K562 (cell line): ENCODE results near the gene MCL1. TPM values are rescaled to one million over a fixed set of nuclear protein-coding genes. Genes with fewer than 3 reads are reported as not detected.
A peak's percentile ranks its signal among the peaks of the same experiment; 100 is the strongest.

Source experiments
- ATF6 ChIP-seq: sonication (generic); formaldehyde crosslinking; IDR thresholded peaks from 2 replicates; pipeline ENCODE4 v1.4.0; 2020; ENCODE audit warnings: mild to moderate bottlenecking, missing genetic modification reagents
- E2F6 ChIP-seq, 2 experiments: IDR thresholded peaks; 2 replicates each; pipeline ENCODE4 v1.6.1; 2011; ENCODE audit warnings: borderline replicate concordance in 1 of 2, control low read depth in 1 of 2, low read depth in 1 of 2, low read length in 1 of 2, mild to moderate bottlenecking in 1 of 2, mixed read lengths in 1 of 2, moderate library complexity in 1 of 2; ENCODE audit not compliant: insufficient read depth in 1 of 2, insufficient read length in 1 of 2, poor library complexity in 1 of 2, severe bottlenecking in 1 of 2; ENCODE audit errors: extremely low read depth in 1 of 2
- EWSR1 ChIP-seq: fragments of 450-650 bp; IDR thresholded peaks from 2 replicates; pipeline ENCODE4 v1.6.1; 2018; ENCODE audit warnings: borderline replicate concordance, mild to moderate bottlenecking, low read depth, moderate library complexity; ENCODE audit not compliant: partially characterized antibody
- HMGXB4 ChIP-seq: sonication (generic); formaldehyde crosslinking; IDR thresholded peaks from 2 replicates; pipeline ENCODE4 v1.8.1; 2023; ENCODE audit warnings: mild to moderate bottlenecking, missing genetic modification reagents
- MIER1 ChIP-seq: fragments of 450-650 bp; IDR thresholded peaks from 2 replicates; pipeline ENCODE4 v1.6.1; 2016; ENCODE audit warnings: antibody characterized with exemption, mild to moderate bottlenecking, low read depth
- NFATC3 ChIP-seq: fragments of 450-650 bp; IDR thresholded peaks from 2 replicates; pipeline ENCODE4 v1.6.1; 2017; ENCODE audit warnings: mild to moderate bottlenecking
- NFIX ChIP-seq: fragments of 250-450 bp; sonication (Bioruptor Pico); IDR thresholded peaks from 2 replicates; pipeline ENCODE4 v1.4.0; 2020; ENCODE audit warnings: low read depth, mild to moderate bottlenecking, moderate library complexity
- RBFOX2 ChIP-seq: fragments of 200-400 bp; formaldehyde crosslinking; IDR thresholded peaks from 2 replicates; pipeline ENCODE4 v1.6.1; 2017; ENCODE audit warnings: low read depth, mild to moderate bottlenecking, low read length, moderate library complexity
- U2AF2 ChIP-seq: fragments of 200-400 bp; formaldehyde crosslinking; optimal IDR thresholded peaks from 2 replicates; pipeline ENCODE3; 2017; ENCODE audit warnings: low read depth, mild to moderate bottlenecking, low read length
- XRCC5 ChIP-seq: fragments of 200-400 bp; formaldehyde crosslinking; IDR thresholded peaks from 2 replicates; pipeline ENCODE4 v1.6.1; 2017; ENCODE audit warnings: low read depth, mild to moderate bottlenecking, low read length
- ZFP1 ChIP-seq: fragments of 450-650 bp; formaldehyde crosslinking; IDR thresholded peaks from 2 replicates; pipeline ENCODE4 v1.4.0; 2020; ENCODE audit warnings: mild to moderate bottlenecking, mixed read lengths
- ZHX1 ChIP-seq: fragments of 150-350 bp; conservative IDR thresholded peaks from 2 replicates; pipeline ENCODE4 v1.6.1; 2014; ENCODE audit warnings: low read length
- ZNF23 ChIP-seq: fragments of 250-450 bp; sonication (Bioruptor Pico); IDR thresholded peaks from 2 replicates; pipeline ENCODE4 v1.4.0; 2020; ENCODE audit warnings: mild to moderate bottlenecking
- ZNF431 ChIP-seq: sonication (generic); formaldehyde crosslinking; IDR thresholded peaks from 2 replicates; pipeline ENCODE4 v1.8.0; 2022; ENCODE audit warnings: mild to moderate bottlenecking, missing genetic modification reagents
- polyA plus RNA-seq, 8 experiments: library from polyadenylated mRNA; depleted of rRNA in 4 of 8; stranded (reverse) in 5 of 8; unstranded in 3 of 8; fragments of >200 nt; fragmentation: Nextera tagmentation in 2 of 8; fragmentation: Illumina TruSeq in 1 of 8; extraction: Ambion mirVana in 2 of 8; extraction: Trizol in 1 of 8; gene quantifications; 2 replicates each; pipeline versions ENCODE4 v1.2.1 to v1.2.3, GENCODE V29; 2011 to 2014; ENCODE audit warnings: inconsistent platforms in 1 of 8, missing spikeins in 1 of 8
- total RNA-seq, 7 experiments: library from RNA; depleted of rRNA in 6 of 7; stranded (reverse); fragments of >200 nt in 6 of 7; fragmentation: Illumina TruSeq in 2 of 7; extraction: Trizol in 2 of 7; gene quantifications; 2 replicates each; pipeline versions ENCODE4 v1.2.1 to v1.2.3, GENCODE V29; 2011 to 2021; ENCODE audit warnings: low replicate concordance in 1 of 7
- TF ChIP-seq, protein P1 (sequence below): fragments of 250-450 bp; sonication (Bioruptor Pico); IDR thresholded peaks from 2 replicates; pipeline ENCODE4 v1.8.0; 2021; ENCODE audit warnings: moderate library complexity, mild to moderate bottlenecking, inconsistent platforms
- TF ChIP-seq, protein P2 (sequence below): fragments of 250-450 bp; sonication (Bioruptor Pico); IDR thresholded peaks from 2 replicates; pipeline ENCODE4 v1.4.0; 2020; ENCODE audit warnings: mild to moderate bottlenecking, moderate library complexity

Gene MCL1
- total and polyA plus RNA-seq, 9 of the 15 experiments (the other 6 are each of a cell fraction or from before 2014, with no cell fraction given), result 27.1 to 224 (median 138) TPM

DNA sequence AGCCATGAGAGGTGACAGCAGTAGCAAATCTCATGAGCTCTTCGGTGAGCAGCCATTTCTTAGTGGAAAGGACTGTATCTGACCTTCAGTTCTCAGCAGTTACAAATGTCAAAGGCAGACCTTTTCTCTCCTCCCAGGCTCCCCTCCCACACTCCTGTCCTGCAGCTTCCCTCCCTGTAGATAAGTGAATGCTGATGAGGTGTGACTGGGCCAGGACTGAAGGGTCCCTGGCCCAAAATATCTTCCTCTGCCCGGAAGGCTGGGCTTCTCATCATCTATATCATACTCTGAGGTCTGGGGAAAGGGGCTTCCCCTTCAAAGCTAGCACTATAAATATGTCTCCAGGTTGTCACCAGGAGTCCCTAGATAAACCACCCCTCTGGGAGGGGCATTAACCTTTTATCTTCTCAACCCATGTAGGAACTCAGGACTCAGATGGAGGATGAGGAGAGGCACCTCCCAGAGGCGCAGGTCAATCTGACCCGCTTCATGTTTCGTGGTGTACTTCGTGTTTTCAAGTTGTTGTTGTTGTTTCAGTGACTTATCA lies 33.9 kb downstream of the MCL1 start (continued):
- TF ChIP-seq ATF6 (no peak), E2F6 (IDR thresholded peaks at IDR 0.05; ENCODE audit: borderline replicate concordance in 1 of 2, extremely low read depth in 1 of 2, insufficient read depth in 1 of 2, insufficient read length in 1 of 2, low read depth in 1 of 2, low read length in 1 of 2, poor library complexity in 1 of 2, severe bottlenecking in 1 of 2) (peak; percentile 13 to 37), ZNF23 (CRISPR knock-in tag) (no peak), MIER1 (no peak), U2AF2 (no peak), ZNF431 (CRISPR knock-in tag) (no peak), NFIX (CRISPR knock-in tag) (no peak), XRCC5 (no peak), ZHX1 (no peak), EWSR1 (no peak), NFATC3 (peak; percentile 64), ZFP1 (no peak), RBFOX2 (0 out of 2 replicates have a peak, but pooled peaks have one; percentile 18), HMGXB4 (CRISPR knock-in tag) (0 out of 2 replicates have a peak, but pooled peaks have one; percentile 54)
- TF ChIP-seq, protein P1, sequence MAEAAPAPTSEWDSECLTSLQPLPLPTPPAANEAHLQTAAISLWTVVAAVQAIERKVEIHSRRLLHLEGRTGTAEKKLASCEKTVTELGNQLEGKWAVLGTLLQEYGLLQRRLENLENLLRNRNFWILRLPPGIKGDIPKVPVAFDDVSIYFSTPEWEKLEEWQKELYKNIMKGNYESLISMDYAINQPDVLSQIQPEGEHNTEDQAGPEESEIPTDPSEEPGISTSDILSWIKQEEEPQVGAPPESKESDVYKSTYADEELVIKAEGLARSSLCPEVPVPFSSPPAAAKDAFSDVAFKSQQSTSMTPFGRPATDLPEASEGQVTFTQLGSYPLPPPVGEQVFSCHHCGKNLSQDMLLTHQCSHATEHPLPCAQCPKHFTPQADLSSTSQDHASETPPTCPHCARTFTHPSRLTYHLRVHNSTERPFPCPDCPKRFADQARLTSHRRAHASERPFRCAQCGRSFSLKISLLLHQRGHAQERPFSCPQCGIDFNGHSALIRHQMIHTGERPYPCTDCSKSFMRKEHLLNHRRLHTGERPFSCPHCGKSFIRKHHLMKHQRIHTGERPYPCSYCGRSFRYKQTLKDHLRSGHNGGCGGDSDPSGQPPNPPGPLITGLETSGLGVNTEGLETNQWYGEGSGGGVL (CRISPR knock-in tag), result no peak
- TF ChIP-seq, protein P2, sequence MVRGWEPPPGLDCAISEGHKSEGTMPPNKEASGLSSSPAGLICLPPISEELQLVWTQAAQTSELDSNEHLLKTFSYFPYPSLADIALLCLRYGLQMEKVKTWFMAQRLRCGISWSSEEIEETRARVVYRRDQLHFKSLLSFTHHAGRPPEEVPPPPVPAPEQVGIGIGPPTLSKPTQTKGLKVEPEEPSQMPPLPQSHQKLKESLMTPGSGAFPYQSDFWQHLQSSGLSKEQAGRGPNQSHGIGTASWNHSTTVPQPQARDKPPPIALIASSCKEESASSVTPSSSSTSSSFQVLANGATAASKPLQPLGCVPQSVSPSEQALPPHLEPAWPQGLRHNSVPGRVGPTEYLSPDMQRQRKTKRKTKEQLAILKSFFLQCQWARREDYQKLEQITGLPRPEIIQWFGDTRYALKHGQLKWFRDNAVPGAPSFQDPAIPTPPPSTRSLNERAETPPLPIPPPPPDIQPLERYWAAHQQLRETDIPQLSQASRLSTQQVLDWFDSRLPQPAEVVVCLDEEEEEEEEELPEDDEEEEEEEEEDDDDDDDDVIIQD (CRISPR knock-in tag), result no peak
